Endothelial cell of umbilical vein (primary cell): ENCODE measurements around the gene PLPP3. TPM values are rescaled to one million over a fixed set of nuclear protein-coding genes. Genes with fewer than 3 reads are reported as not detected.

Experiments used
- BruUV-seq: library from RNA; stranded (reverse); fragments of 400-500 nt; replicated peaks from 2 replicates; lab custom pipeline; 2021; lab: Mats Ljungman, UMichigan
- CTCF ChIA-PET: fragments of 300-600, 350-600 bp; sonication (Branson Sonifier 250); formaldehyde crosslinking; loops from one replicate; lab custom pipeline; 2021; ENCODE audit warnings: antibody characterized with exemption, inconsistent platforms; lab: Charles Lee
- POLR2A ChIA-PET: fragments of 300-600, 350-600 bp; sonication (Branson Sonifier 250); formaldehyde crosslinking; loops from one replicate; lab custom pipeline; 2021; ENCODE audit warnings: antibody characterized with exemption, inconsistent platforms; lab: Charles Lee
- DNase-seq: peaks from one replicate; pipeline ENCODE4 v3.0.0-alpha.2; 2011; ENCODE audit warnings: low read depth, low spot score
- FAIRE-seq: peaks from 2 replicates; lab custom pipeline; 2011; peaks lifted over from hg19 to GRCh38; lab: Jason Lieb, UNC
- H2AFZ ChIP-seq: 2 replicates; pipeline ENCODE4 v1.6.0; 2012; ENCODE audit warnings: low read depth, low read length, control low read depth, inconsistent platforms
- H3K27ac ChIP-seq: 2 replicates; pipeline ENCODE4 v1.5.1; 2011; ENCODE audit warnings: low read depth, mild to moderate bottlenecking, control low read depth, low read length, moderate library complexity; ENCODE audit not compliant: insufficient read depth
- H3K27me3 ChIP-seq, 2 experiments: 2 replicates each; pipeline versions ENCODE4 v1.6.0 to v1.6.1; 2011; ENCODE audit warnings: low read length in 2 of 2, mixed read lengths in 1 of 2; ENCODE audit not compliant: control insufficient read depth in 2 of 2, insufficient read depth in 2 of 2
- H3K36me3 ChIP-seq, 2 experiments: 2 replicates in 1 of 2; 3 replicates in 1 of 2; pipeline ENCODE4 v1.5.1; 2011; ENCODE audit warnings: low read length in 2 of 2, mild to moderate bottlenecking in 1 of 2, moderate library complexity in 1 of 2; ENCODE audit not compliant: control insufficient read depth in 2 of 2, insufficient read depth in 2 of 2; ENCODE audit errors: extremely low read depth in 1 of 2
- H3K4me1 ChIP-seq: 3 replicates; pipeline ENCODE4 v1.5.1; 2011; ENCODE audit warnings: mild to moderate bottlenecking, low read length; ENCODE audit not compliant: control insufficient read depth, insufficient read depth; ENCODE audit errors: extremely low read depth
- H3K4me2 ChIP-seq: 2 replicates; pipeline ENCODE4 v1.6.1; 2011; ENCODE audit warnings: low read length, control low read depth, mixed read lengths; ENCODE audit not compliant: insufficient read depth
- H3K4me3 ChIP-seq, 3 experiments: fragments of 200-600 bp in 1 of 3; sonication (generic), shearing (Covaris generic) in 1 of 3; replicated peaks in 1 of 3; 2 replicates each; pipeline ENCODE4 v1.5.1; 2011 to 2016; ENCODE audit warnings: control low read depth in 3 of 3, low read length in 3 of 3, mild to moderate bottlenecking in 2 of 3, inconsistent platforms in 1 of 3, low read depth in 1 of 3, moderate library complexity in 1 of 3; ENCODE audit not compliant: insufficient read depth in 1 of 3
- H3K79me2 ChIP-seq: 2 replicates; pipeline ENCODE4 v1.6.0; 2012; ENCODE audit warnings: low read length, inconsistent platforms; ENCODE audit not compliant: control insufficient read depth, insufficient read depth
- H3K9ac ChIP-seq: replicated peaks from 2 replicates; pipeline ENCODE3; 2011; ENCODE audit warnings: low read length, control low read depth; ENCODE audit not compliant: insufficient read depth; ENCODE audit errors: extremely low read depth
- H3K9me1 ChIP-seq: replicated peaks from 3 replicates; pipeline ENCODE4 v1.6.0; 2011; ENCODE audit warnings: mild to moderate bottlenecking, low read length; ENCODE audit not compliant: control insufficient read depth, insufficient read depth; ENCODE audit errors: extremely low read depth
- H3K9me3 ChIP-seq: replicated peaks from 2 replicates; pipeline ENCODE4 v1.5.1; 2012; ENCODE audit warnings: low read length, inconsistent platforms; ENCODE audit not compliant: control insufficient read depth, insufficient read depth
- H4K20me1 ChIP-seq: replicated peaks from 2 replicates; pipeline ENCODE3; 2011; ENCODE audit warnings: mild to moderate bottlenecking, low read length; ENCODE audit not compliant: control insufficient read depth, insufficient read depth; ENCODE audit errors: extremely low read depth
- CTCF ChIP-seq, 2 donors: IDR thresholded peaks; 1 replicate in 1 of 2; 2 replicates in 1 of 2; pipeline ENCODE4 v1.5.1; 2011; ENCODE audit warnings: low read length in 2 of 2, mild to moderate bottlenecking in 2 of 2, moderate library complexity in 2 of 2, control low read depth in 1 of 2, inconsistent platforms in 1 of 2, low read depth in 1 of 2; ENCODE audit not compliant: insufficient read depth in 1 of 2; ENCODE audit errors: extremely low read depth in 1 of 2
- FOS ChIP-seq: IDR thresholded peaks from 2 replicates; pipeline ENCODE4 v1.6.1; 2011; ENCODE audit warnings: mild to moderate bottlenecking, low read length, moderate library complexity, borderline replicate concordance; ENCODE audit not compliant: insufficient read depth
- GATA2 ChIP-seq: IDR thresholded peaks from 2 replicates; pipeline ENCODE4 v1.7.0; 2011; ENCODE audit warnings: low read depth, mild to moderate bottlenecking, moderate library complexity, mixed read lengths, low read length; ENCODE audit not compliant: insufficient read length, insufficient read depth
- JUN ChIP-seq: IDR thresholded peaks from 2 replicates; pipeline ENCODE4 v1.6.1; 2011; ENCODE audit warnings: borderline replicate concordance, low read depth; ENCODE audit not compliant: insufficient read length, insufficient read depth
- POLR2A ChIP-seq: IDR thresholded peaks from 2 replicates; pipeline ENCODE4 v1.6.1; 2012; ENCODE audit warnings: low read depth, mild to moderate bottlenecking, control low read depth, low read length
- POLR2AphosphoS5 ChIP-seq: IDR thresholded peaks from 2 replicates; pipeline ENCODE4 v1.6.1; 2012; ENCODE audit warnings: low read depth, mild to moderate bottlenecking, control low read depth, low read length, moderate library complexity; ENCODE audit not compliant: insufficient read depth
- dilution Hi-C: fragments of 300-500 bp; cut with MboI; formaldehyde crosslinking; loops from one replicate; pipeline ENCODE4 v1.15.0; 2019; ENCODE audit warnings: low sequenced_read_pairs; ENCODE audit not compliant: extremely low pct_ligation_motif_present
- intact Hi-C: fragments of 100-400 bp; cut with micrococcal nuclease; formaldehyde crosslinking; loops from one replicate; pipeline ENCODE4 v1.10.0; 2022
- polyA plus RNA-seq, 4 experiments: library from polyadenylated mRNA; depleted of rRNA in 3 of 4; stranded (reverse) in 3 of 4; unstranded in 1 of 4; fragments of >200 nt; gene quantifications; 2 replicates each; pipeline versions ENCODE4 v1.2.1 to v1.2.3, GENCODE V29; 2011 to 2012; ENCODE audit warnings: missing spikeins in 1 of 4
- total RNA-seq: library from RNA; stranded (reverse); gene quantifications from 2 replicates; pipeline ENCODE4 v1.2.3, GENCODE V29; 2021

Gene PLPP3
- total and polyA plus RNA-seq, 2 donors (not counting 3 experiments of a cell fraction or from before 2014, with no cell fraction given) = 11.3 to 14.1 TPM

- H3K27me3 ChIP-seq = no peaks in the 10 kb centered on the region
- no peaks in the 10 kb centered on the region for H3K9me1 ChIP-seq
- H3K27ac ChIP-seq = no peak overlapping the region
- no peaks in the 10 kb centered on the region for H3K9me3 ChIP-seq
- DNase-seq (peak; percentile 38), FAIRE-seq (no peak)
- no peaks in the 10 kb centered on the region for H4K20me1 ChIP-seq
- ChIA-PET POLR2A (no interaction called here), CTCF (interaction anchor here (0.8 to 3.9 kb wide), 16 partner anchors 8 to 1200 kb away, joined by 3 to 32 read pairs (median 6); no protein-coding TSS in a partner anchor)
- no TSS peak for BruUV-seq
- dilution Hi-C loops (no loop called here), intact Hi-C loops (loop anchor here (2.0 to 5.0 kb wide), 4 partner anchors 53 to 684 kb away; no protein-coding TSS in a partner anchor)
- H2AFZ ChIP-seq = no peak overlapping the region
- H3K79me2 ChIP-seq = peaks cover 49% of the 10 kb centered on the region
- TF ChIP-seq POLR2A = no peak
- no peaks in the 10 kb centered on the region for H3K36me3 ChIP-seq
- H3K4me3 ChIP-seq = peak overlapping the region in 1 of 3 experiments; percentile 23
- H3K4me1 ChIP-seq = peaks cover 46% of the 10 kb centered on the region
- peak overlapping the region; percentile 80 for H3K4me2 ChIP-seq
- H3K9ac ChIP-seq = no peak overlapping the region
These were observed 3.5 kb downstream of the PLPP3 start for GRCh38 chr1:56575865-56576264.

- Histone ChIP-seq H4K20me1 (no peaks in the 10 kb centered on the region), H3K4me1 (peaks cover 41% of the 10 kb centered on the region), H2AFZ (no peak overlapping the region), H3K36me3 (no peaks in the 10 kb centered on the region), H3K9me3 (no peaks in the 10 kb centered on the region), H3K27ac (no peak overlapping the region), H3K9ac (no peak overlapping the region), H3K79me2 (peaks cover 51% of the 10 kb centered on the region), H3K4me3 (no peak overlapping the region), H3K4me2 (peak overlapping the region; percentile 80), H3K27me3 (no peaks in the 10 kb centered on the region), H3K9me1 (no peaks in the 10 kb centered on the region)
- CTCF ChIA-PET = interaction anchor here (0.5 to 3.9 kb wide), 5 partner anchors 10 to 1199 kb away, joined by 4 to 32 read pairs (median 13); no protein-coding TSS in a partner anchor
- intact Hi-C loops (loop anchor here (5.0 kb wide), 3 partner anchors 67 to 682 kb away; no protein-coding TSS in a partner anchor), dilution Hi-C loops (no loop called here)
- BruUV-seq = no TSS peak
- TF ChIP-seq POLR2A (no peak), CTCF (IDR thresholded peaks at IDR 0.05; ENCODE audit: extremely low read depth in 1 of 2, insufficient read depth in 1 of 2, low read depth in 1 of 2, low read length in 2 of 2) (no peak), GATA2 (no peak), POLR2AphosphoS5 (no peak), JUN (peak; percentile 1), FOS (no peak)
- FAIRE-seq (no peak), DNase-seq (peak; percentile 25)
- POLR2A ChIA-PET = no interaction called here
These were observed 4.6 kb downstream of the PLPP3 start for GRCh38 chr1:56574794-56575193.
